Tibial artery (tissue), 4 donors: Measurements from ENCODE around the gene PDIK1L.

Experiments
- DNase-seq, 2 donors: peaks; one replicate each; pipeline ENCODE4 v3.0.0-alpha.2; 2019
- H3K27ac ChIP-seq, 2 donors: fragments of 200-600 bp; sonication (generic) in 1 of 2; 1 replicate in 1 of 2; 2 replicates in 1 of 2; pipeline ENCODE4 v1.5.1; 2018 to 2019; ENCODE audit warnings: mild to moderate bottlenecking in 1 of 2
- H3K27me3 ChIP-seq, 2 donors: fragments of 200-600 bp; sonication (generic) in 1 of 2; one replicate each; pipeline versions ENCODE4 v1.5.1 to v1.6.0; 2016 to 2019
- H3K36me3 ChIP-seq, 3 donors: fragments of 200-600 bp; sonication (generic) in 2 of 3; one replicate each; pipeline ENCODE4 v1.5.1; 2016 to 2019; ENCODE audit warnings: mild to moderate bottlenecking in 2 of 3
- H3K4me1 ChIP-seq, 4 donors: fragments of 200-600 bp; sonication (generic) in 2 of 4; 1 replicate in 3 of 4; 2 replicates in 1 of 4; pipeline ENCODE4 v1.5.1; 2016 to 2019
- H3K4me3 ChIP-seq, 2 donors: fragments of 200-600 bp; sonication (generic) in 1 of 2; 1 replicate in 1 of 2; 2 replicates in 1 of 2; pipeline ENCODE4 v1.5.1; 2018 to 2019; ENCODE audit warnings: mild to moderate bottlenecking in 2 of 2
- H3K9me3 ChIP-seq, 3 donors: fragments of 200-600 bp; sonication (generic) in 1 of 3; one replicate each; pipeline ENCODE4 v1.5.1; 2016 to 2019
- CTCF ChIP-seq, 2 experiments: fragments of 200-600 bp in 1 of 2; fragments of 450-650 bp in 1 of 2; IDR thresholded peaks; one replicate each; pipeline ENCODE4 v1.5.1; 2017 to 2019; ENCODE audit warnings: antibody characterized with exemption in 2 of 2, mild to moderate bottlenecking in 1 of 2, moderate library complexity in 1 of 2
- intact Hi-C: fragments of 100-400 bp; cut with DNase I; formaldehyde crosslinking; loops from one replicate; pipeline ENCODE4 v1.15.0; 2023; ENCODE audit warnings: low total_unique reads

Gene PDIK1L

GRCh38 chr1:26119892-26120608 lies 8.4 kb downstream of the PDIK1L start:
- Histone ChIP-seq H3K4me3 (no peak overlapping the region), H3K4me1 (no peaks in the 10 kb centered on the region), H3K27me3 (no peaks in the 10 kb centered on the region), H3K9me3 (no peaks in the 10 kb centered on the region), H3K27ac (no peak overlapping the region), H3K36me3 (peaks cover 10 to 50% (median 21%) of the 10 kb centered on the region in 3 donors)
- intact Hi-C loops = no loop called here
- no peak for DNase-seq
- TF ChIP-seq CTCF (IDR thresholded peaks at IDR 0.05) = no peak

DNA sequence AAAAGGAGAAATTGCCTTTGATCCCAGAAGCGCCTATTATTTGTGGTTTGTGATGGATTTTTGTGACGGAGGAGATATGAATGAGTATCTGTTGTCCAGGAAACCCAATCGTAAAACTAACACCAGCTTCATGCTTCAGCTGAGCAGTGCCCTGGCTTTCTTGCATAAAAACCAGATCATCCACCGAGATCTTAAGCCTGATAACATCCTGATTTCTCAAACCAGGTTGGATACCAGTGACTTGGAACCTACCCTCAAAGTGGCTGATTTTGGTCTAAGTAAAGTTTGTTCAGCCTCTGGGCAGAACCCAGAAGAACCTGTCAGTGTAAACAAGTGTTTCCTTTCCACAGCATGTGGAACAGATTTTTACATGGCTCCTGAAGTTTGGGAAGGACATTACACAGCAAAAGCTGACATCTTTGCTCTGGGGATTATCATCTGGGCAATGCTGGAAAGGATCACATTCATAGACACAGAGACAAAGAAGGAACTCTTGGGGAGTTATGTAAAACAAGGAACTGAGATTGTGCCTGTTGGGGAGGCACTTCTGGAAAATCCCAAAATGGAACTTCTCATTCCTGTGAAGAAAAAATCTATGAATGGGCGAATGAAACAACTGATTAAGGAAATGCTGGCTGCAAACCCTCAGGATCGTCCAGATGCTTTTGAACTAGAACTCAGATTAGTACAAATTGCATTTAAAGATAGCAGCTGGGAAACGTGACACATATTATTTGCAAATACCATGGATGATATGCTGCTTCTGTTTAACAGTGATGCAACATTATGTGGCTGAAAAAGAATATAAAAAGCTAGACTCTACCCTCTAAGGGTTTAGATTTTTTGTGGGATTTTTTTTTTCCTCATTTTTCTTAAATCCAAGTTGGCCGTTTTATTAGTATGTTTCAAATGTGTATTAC lies 10.5 kb downstream of the PDIK1L start:
- Histone ChIP-seq H3K27me3 (no peaks in the 10 kb centered on the region), H3K36me3 (peaks cover 10 to 44% (median 21%) of the 10 kb centered on the region in 3 donors), H3K4me3 (no peak overlapping the region), H3K27ac (no peak overlapping the region), H3K9me3 (no peaks in the 10 kb centered on the region), H3K4me1 (no peaks in the 10 kb centered on the region)
- intact Hi-C loops = no loop called here
- no peak for DNase-seq
- no peak for TF ChIP-seq CTCF (IDR thresholded peaks at IDR 0.05)

- H3K4me3 ChIP-seq = no peak overlapping the region
- DNase-seq = no peak
- intact Hi-C loops = no loop called here
- H3K27me3 ChIP-seq = no peaks in the 10 kb centered on the region
- TF ChIP-seq CTCF (IDR thresholded peaks at IDR 0.05) = no peak
- no peaks in the 10 kb centered on the region for H3K4me1 ChIP-seq
- H3K36me3 ChIP-seq = peaks cover 7 to 32% (median 14%) of the 10 kb centered on the region in 3 donors
- H3K27ac ChIP-seq = no peak overlapping the region
- no peaks in the 10 kb centered on the region for H3K9me3 ChIP-seq
Measured at GRCh38 chr1:26122988-26123973, 11.7 kb downstream of the PDIK1L start.

GRCh38 chr1:26124418-26125331 lies 13.1 kb downstream of the PDIK1L start:
- H3K9me3 ChIP-seq = no peaks in the 10 kb centered on the region
- intact Hi-C loops = no loop called here

More at GRCh38 chr1:26124418-26125331, 13.1 kb downstream of the PDIK1L start:
- no peak overlapping the region for H3K27ac ChIP-seq
- H3K36me3 ChIP-seq = peaks cover 0 to 18% (median 9%) of the 10 kb centered on the region in 3 donors
- DNase-seq = no peak
- TF ChIP-seq CTCF (IDR thresholded peaks at IDR 0.05) = no peak
- H3K4me1 ChIP-seq = no peaks in the 10 kb centered on the region
- H3K4me3 ChIP-seq = no peak overlapping the region
- H3K27me3 ChIP-seq = no peaks in the 10 kb centered on the region
